Activated naive CD4-positive, alpha-beta T cell treated with anti-CD3 and anti-CD28 coated beads, Interleukin-2, amount 10 ng/mL, durations not matched to agents 7 days and 5 days (primary cell): ENCODE measurements around the gene EGF.
"Not testable (repeated sequence)": the region's sequence is repeated elsewhere in the genome, so short reads cannot be mapped to it uniquely, and the experiment has no call there.

Experiments
- CTCF ChIA-PET: fragments of 350-600 bp; sonication (Branson Sonifier 250); formaldehyde crosslinking; loops from one replicate; lab custom pipeline; 2021; ENCODE audit warnings: antibody characterized with exemption; lab: Charles Lee
- DNase-seq: peaks from one replicate; pipeline ENCODE4 v3.0.0-alpha.2; 2020
- H3K27ac Mint-ChIP-seq: one replicate; pipeline ENCODE4 v1.8.0; 2021; ENCODE audit warnings: mild to moderate bottlenecking, moderate library complexity, mixed read lengths
- H3K27me3 Mint-ChIP-seq: one replicate; pipeline ENCODE4 v1.8.0; 2021; ENCODE audit warnings: mild to moderate bottlenecking, mixed read lengths
- H3K36me3 Mint-ChIP-seq: one replicate; pipeline ENCODE4 v1.8.0; 2021; ENCODE audit warnings: mixed read lengths
- H3K4me1 Mint-ChIP-seq: one replicate; pipeline ENCODE4 v1.8.0; 2021; ENCODE audit warnings: mixed read lengths
- H3K4me3 Mint-ChIP-seq: one replicate; pipeline ENCODE4 v1.8.0; 2021; ENCODE audit warnings: mild to moderate bottlenecking, moderate library complexity, mixed read lengths
- H3K9me3 Mint-ChIP-seq: one replicate; pipeline ENCODE4 v1.8.0; 2021; ENCODE audit warnings: mixed read lengths

EGF gene

GRCh38 chr4:110032603-110033002 is 119.9 kb downstream of the EGF start:
- CTCF ChIA-PET, result no interaction called here
- Mint-ChIP-seq H3K27ac (no peak overlapping the region), H3K4me3 (no peak overlapping the region), H3K4me1 (peaks cover 9% of the 10 kb centered on the region), H3K36me3 (no peaks in the 10 kb centered on the region), H3K9me3 (peaks cover 6% of the 10 kb centered on the region), H3K27me3 (peaks cover 46% of the 10 kb centered on the region)
- no peak for DNase-seq

- peaks cover 51% of the 10 kb centered on the region for H3K27me3 Mint-ChIP-seq
- peak overlapping the region; percentile 47 for H3K27ac Mint-ChIP-seq
- DNase-seq, result no peak
- CTCF ChIA-PET, result interaction anchor here (1.1 to 1.5 kb wide), 2 partner anchors 27 to 476 kb away, joined by 3 read pairs; no protein-coding TSS in a partner anchor
- H3K4me3 Mint-ChIP-seq, result no peak overlapping the region
- H3K9me3 Mint-ChIP-seq, result peaks cover 6% of the 10 kb centered on the region
- no peaks in the 10 kb centered on the region for H3K36me3 Mint-ChIP-seq
- peaks cover 9% of the 10 kb centered on the region for H3K4me1 Mint-ChIP-seq
Measured at GRCh38 chr4:110033355-110034025, 120.8 kb downstream of the EGF start.

- H3K4me1 Mint-ChIP-seq, result peaks cover 9% of the 10 kb centered on the region
- H3K9me3 Mint-ChIP-seq, result peaks cover 6% of the 10 kb centered on the region
- H3K36me3 Mint-ChIP-seq, result no peaks in the 10 kb centered on the region
- peaks cover 54% of the 10 kb centered on the region for H3K27me3 Mint-ChIP-seq
- H3K27ac Mint-ChIP-seq, result no peak overlapping the region
- CTCF ChIA-PET, result interaction anchor here (1.1 to 1.5 kb wide), 2 partner anchors 28 to 475 kb away, joined by 3 read pairs; no protein-coding TSS in a partner anchor
- H3K4me3 Mint-ChIP-seq, result no peak overlapping the region
- no peak for DNase-seq
Measured at GRCh38 chr4:110034026-110034393, 121.3 kb downstream of the EGF start.

GRCh38 chr4:110039164-110039563 is 126.5 kb downstream of the EGF start:
- H3K4me3 Mint-ChIP-seq, DNase-seq, H3K9me3 Mint-ChIP-seq, H3K4me1 Mint-ChIP-seq, H3K36me3 Mint-ChIP-seq, H3K27ac Mint-ChIP-seq: not testable (repeated sequence)
- peaks cover 56% of the 10 kb centered on the region for H3K27me3 Mint-ChIP-seq
- CTCF ChIA-PET, result interaction anchor here (1.6 kb wide), 1 partner anchor 11 kb away, joined by 4 read pairs; no protein-coding TSS in a partner anchor

GRCh38 chr4:110041735-110042134 is 129.1 kb downstream of the EGF start:
- CTCF ChIA-PET, result interaction anchor here (0.6 kb wide), 1 partner anchor 1769 kb away, joined by 3 read pairs; no protein-coding TSS in a partner anchor
- no peaks in the 10 kb centered on the region for H3K4me1 Mint-ChIP-seq
- H3K9me3 Mint-ChIP-seq, result no peaks in the 10 kb centered on the region
- no peaks in the 10 kb centered on the region for H3K36me3 Mint-ChIP-seq
- no peak for DNase-seq
- no peak overlapping the region for H3K27ac Mint-ChIP-seq
- H3K4me3 Mint-ChIP-seq, result no peak overlapping the region
- H3K27me3 Mint-ChIP-seq, result peaks cover 42% of the 10 kb centered on the region

- H3K9me3 Mint-ChIP-seq, result no peaks in the 10 kb centered on the region
Measured at GRCh38 chr4:110042545-110043517, 130.1 kb downstream of the EGF start.

GRCh38 chr4:110046588-110047049 is 133.9 kb downstream of the EGF start:
- H3K9me3 Mint-ChIP-seq, result no peaks in the 10 kb centered on the region
- H3K36me3 Mint-ChIP-seq, result no peaks in the 10 kb centered on the region
- no peak overlapping the region for H3K27ac Mint-ChIP-seq
- H3K27me3 Mint-ChIP-seq, result peaks cover 17% of the 10 kb centered on the region
- CTCF ChIA-PET, result interaction anchor here (0.9 to 1.6 kb wide), 4 partner anchors 9 to 469 kb away, joined by 3 to 6 read pairs (median 3); no protein-coding TSS in a partner anchor
- no peak for DNase-seq
- no peaks in the 10 kb centered on the region for H3K4me1 Mint-ChIP-seq
- no peak overlapping the region for H3K4me3 Mint-ChIP-seq

More at GRCh38 chr4:110042545-110043517, 130.1 kb downstream of the EGF start:
- no peak overlapping the region for H3K4me3 Mint-ChIP-seq
- H3K4me1 Mint-ChIP-seq, result no peaks in the 10 kb centered on the region
- no peak overlapping the region for H3K27ac Mint-ChIP-seq
- H3K36me3 Mint-ChIP-seq, result no peaks in the 10 kb centered on the region
- no peak for DNase-seq
- CTCF ChIA-PET, result interaction anchor here (0.6 kb wide), 1 partner anchor 36 kb away, joined by 3 read pairs; no protein-coding TSS in a partner anchor
- peaks cover 31% of the 10 kb centered on the region for H3K27me3 Mint-ChIP-seq

GRCh38 chr4:110049951-110050925 is 137.6 kb downstream of the EGF start:
- Mint-ChIP-seq H3K4me3 (no peak overlapping the region), H3K27me3 (no peaks in the 10 kb centered on the region), H3K27ac (no peak overlapping the region), H3K36me3 (no peaks in the 10 kb centered on the region), H3K4me1 (peaks cover under 1% of the 10 kb centered on the region), H3K9me3 (no peaks in the 10 kb centered on the region)
- peak; percentile 70 for DNase-seq
- CTCF ChIA-PET, result interaction anchor here (0.6 to 2.8 kb wide), 31 partner anchors 8 to 469 kb away, joined by 3 to 14 read pairs (median 4); partner anchors contain the start of gene ELOVL6

- Mint-ChIP-seq H3K9me3 (no peaks in the 10 kb centered on the region), H3K4me1 (peaks cover 30% of the 10 kb centered on the region), H3K36me3 (peaks cover 5% of the 10 kb centered on the region), H3K4me3 (no peak overlapping the region), H3K27me3 (no peaks in the 10 kb centered on the region), H3K27ac (no peak overlapping the region)
- DNase-seq, result no peak
- CTCF ChIA-PET, result interaction anchor here (0.8 to 1.6 kb wide), 8 partner anchors 9 to 461 kb away, joined by 3 to 4 read pairs (median 3); partner anchors contain the start of gene ELOVL6
Measured at GRCh38 chr4:110055158-110055768, 142.6 kb downstream of the EGF start.

- H3K27me3 Mint-ChIP-seq, result no peaks in the 10 kb centered on the region
- no peaks in the 10 kb centered on the region for H3K9me3 Mint-ChIP-seq
- peaks cover 45% of the 10 kb centered on the region for H3K4me1 Mint-ChIP-seq
- H3K27ac Mint-ChIP-seq, result peak overlapping the region; percentile 49
- peak overlapping the region; percentile 26 for H3K4me3 Mint-ChIP-seq
- H3K36me3 Mint-ChIP-seq, result peaks cover 5% of the 10 kb centered on the region
- CTCF ChIA-PET, result interaction anchor here (1.2 to 1.3 kb wide), 2 partner anchors 9 to 460 kb away, joined by 3 to 6 read pairs; no protein-coding TSS in a partner anchor
- DNase-seq, result no peak
Measured at GRCh38 chr4:110058677-110059076, 146.0 kb downstream of the EGF start.

GRCh38 chr4:110059556-110060191 is 147.0 kb downstream of the EGF start:
- Mint-ChIP-seq H3K9me3 (no peaks in the 10 kb centered on the region), H3K27me3 (no peaks in the 10 kb centered on the region)

GRCh38 chr4:110061076-110061475 is 148.4 kb downstream of the EGF start:
- CTCF ChIA-PET, result no interaction called here
- no peak for DNase-seq
- no peaks in the 10 kb centered on the region for H3K27me3 Mint-ChIP-seq
- H3K9me3 Mint-ChIP-seq, result no peaks in the 10 kb centered on the region
- no peak overlapping the region for H3K27ac Mint-ChIP-seq
- peaks cover 36% of the 10 kb centered on the region for H3K4me1 Mint-ChIP-seq
- H3K36me3 Mint-ChIP-seq, result peaks cover 5% of the 10 kb centered on the region
- H3K4me3 Mint-ChIP-seq, result no peak overlapping the region

More at GRCh38 chr4:110059556-110060191, 147.0 kb downstream of the EGF start:
- Mint-ChIP-seq H3K36me3 (peaks cover 5% of the 10 kb centered on the region), H3K27ac (peak overlapping the region; percentile 89), H3K4me1 (peaks cover 45% of the 10 kb centered on the region), H3K4me3 (peak overlapping the region; percentile 39)
- no peak for DNase-seq
- CTCF ChIA-PET, result no interaction called here
